ENCODE measurements around the gene SHQ1.

Gene SHQ1

GRCh38 chr3:72847751-72848702 lies at the start of gene SHQ1:
SHQ1 (minus strand) TSS chr3:72848445; CDS start chr3:72848340, 105 bp downstream.
- peak; percentile 92 to 94 for DNase-seq

GRCh38 chr3:72897758-72898007 lies 49.4 kb upstream of the SHQ1 start:
- DNase-seq = no peak

GRCh38 chr3:72896996-72897757 lies 48.9 kb upstream of the SHQ1 start:
- DNase-seq = no peak

GRCh38 chr3:72894976-72895552 lies 46.8 kb upstream of the SHQ1 start:
- no peak for DNase-seq

GRCh38 chr3:72892870-72893269 lies 44.6 kb upstream of the SHQ1 start:
- DNase-seq = no peak

- DNase-seq = no peak
Measured at GRCh38 chr3:72892081-72892775, 44.0 kb upstream of the SHQ1 start.

GRCh38 chr3:72891053-72891855 lies 43.0 kb upstream of the SHQ1 start:
- DNase-seq = no peak

- DNase-seq = no peak
Measured at GRCh38 chr3:72890166-72890925, 42.1 kb upstream of the SHQ1 start.

GRCh38 chr3:72889310-72890165 lies 41.3 kb upstream of the SHQ1 start:
- DNase-seq = no peak

- DNase-seq = no peak
Measured at GRCh38 chr3:72888546-72889309, 40.5 kb upstream of the SHQ1 start.

GRCh38 chr3:72887705-72888545 lies 39.7 kb upstream of the SHQ1 start, which contains the start of gene GXYLT2:
GXYLT2 (plus strand) TSS chr3:72888046; CDS start chr3:72888234, 188 bp downstream.
- DNase-seq = peak in 1 of 2 donors; percentile 7

GRCh38 chr3:72887343-72887704 lies 39.1 kb upstream of the SHQ1 start:
- DNase-seq = no peak

GRCh38 chr3:72872183-72872582 lies 23.9 kb upstream of the SHQ1 start:
- no peak for DNase-seq

GRCh38 chr3:72862314-72863090 lies 14.3 kb upstream of the SHQ1 start:
- no peak for DNase-seq

GRCh38 chr3:72860846-72861245 lies 12.6 kb upstream of the SHQ1 start:
- no peak for DNase-seq

- DNase-seq = no peak
Measured at GRCh38 chr3:72860053-72860452, 11.8 kb upstream of the SHQ1 start.

- no peak for DNase-seq
Measured at GRCh38 chr3:72855001-72855400, 6.8 kb upstream of the SHQ1 start.

GRCh38 chr3:72848703-72849081 lies 447 bp upstream of the SHQ1 start:
- peak; percentile 8 to 53 for DNase-seq

All from CD4-positive, alpha-beta T cell treated with Interferon alpha-2 for 1 hour (primary cell).